ENCODE measurements around the gene LRP1B. TPM values are rescaled to one million over a fixed set of nuclear protein-coding genes. Genes with fewer than 3 reads are reported as not detected.

The LRP1B gene
- total RNA-seq, 2 donors from 2014 or later, result 0.52 to 3.0 TPM

DNA sequence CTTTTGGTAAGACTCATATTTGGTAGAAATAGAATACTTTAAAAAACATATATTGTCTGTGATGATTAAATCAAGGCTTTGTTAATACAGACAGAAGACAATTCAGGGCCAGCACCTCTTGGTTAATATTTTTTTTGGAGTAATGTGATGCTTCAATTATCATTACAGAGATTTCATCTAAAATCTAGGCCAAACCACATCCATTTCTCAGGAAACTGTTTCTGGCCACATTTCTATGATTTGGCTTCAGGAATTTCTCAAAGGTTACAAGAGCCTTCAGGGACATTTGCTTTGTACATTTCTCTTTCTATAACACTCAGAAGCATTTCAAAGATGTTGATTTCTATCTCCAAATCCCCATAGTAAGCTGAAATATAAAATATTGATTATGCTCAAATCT lies 614.9 kb downstream of the LRP1B start:
- no peaks in the 10 kb centered on the region for H3K9me3 ChIP-seq
- no peak for ATAC-seq
- H3K4me3 ChIP-seq, result no peak overlapping the region

GRCh38 chr2:141513853-141514252 lies 617.0 kb downstream of the LRP1B start:
- no peaks in the 10 kb centered on the region for H3K4me1 ChIP-seq
- H3K36me3 ChIP-seq (replicated peaks in 1 of 2; ENCODE audit: insufficient read depth in 1 of 2, low read depth in 2 of 2), result no peaks in the 10 kb centered on the region
- H3K4me3 ChIP-seq, result no peak overlapping the region
- TF ChIP-seq, protein P1, sequence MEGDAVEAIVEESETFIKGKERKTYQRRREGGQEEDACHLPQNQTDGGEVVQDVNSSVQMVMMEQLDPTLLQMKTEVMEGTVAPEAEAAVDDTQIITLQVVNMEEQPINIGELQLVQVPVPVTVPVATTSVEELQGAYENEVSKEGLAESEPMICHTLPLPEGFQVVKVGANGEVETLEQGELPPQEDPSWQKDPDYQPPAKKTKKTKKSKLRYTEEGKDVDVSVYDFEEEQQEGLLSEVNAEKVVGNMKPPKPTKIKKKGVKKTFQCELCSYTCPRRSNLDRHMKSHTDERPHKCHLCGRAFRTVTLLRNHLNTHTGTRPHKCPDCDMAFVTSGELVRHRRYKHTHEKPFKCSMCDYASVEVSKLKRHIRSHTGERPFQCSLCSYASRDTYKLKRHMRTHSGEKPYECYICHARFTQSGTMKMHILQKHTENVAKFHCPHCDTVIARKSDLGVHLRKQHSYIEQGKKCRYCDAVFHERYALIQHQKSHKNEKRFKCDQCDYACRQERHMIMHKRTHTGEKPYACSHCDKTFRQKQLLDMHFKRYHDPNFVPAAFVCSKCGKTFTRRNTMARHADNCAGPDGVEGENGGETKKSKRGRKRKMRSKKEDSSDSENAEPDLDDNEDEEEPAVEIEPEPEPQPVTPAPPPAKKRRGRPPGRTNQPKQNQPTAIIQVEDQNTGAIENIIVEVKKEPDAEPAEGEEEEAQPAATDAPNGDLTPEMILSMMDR (IDR thresholded peaks at IDR 0.05), result no peak
- TF ChIP-seq POLR2A (IDR thresholded peaks at IDR 0.05), result no peak
- H3K27ac ChIP-seq, result no peak overlapping the region
- intact Hi-C loops (cut with DNase I), result no loop called here
- ATAC-seq, result no peak
- H3K27me3 ChIP-seq, result no peaks in the 10 kb centered on the region
- DNase-seq, result no peak
- H3K9me3 ChIP-seq, result no peaks in the 10 kb centered on the region
- 43% methylated on average over 2 of the region's 2 CpGs for WGBS, 2 donors

More for the DNA sequence above, 614.9 kb downstream of the LRP1B start:
- Histone ChIP-seq H3K27me3 (no peaks in the 10 kb centered on the region), H3K4me1 (no peaks in the 10 kb centered on the region), H3K36me3 (replicated peaks in 1 of 2; ENCODE audit: insufficient read depth in 1 of 2, low read depth in 2 of 2) (no peaks in the 10 kb centered on the region), H3K27ac (no peak overlapping the region)
- no peak for DNase-seq
- TF ChIP-seq, protein P1 (IDR thresholded peaks at IDR 0.05), result no peak
- TF ChIP-seq POLR2A (IDR thresholded peaks at IDR 0.05), result no peak
- intact Hi-C loops (cut with DNase I), result no loop called here

DNA sequence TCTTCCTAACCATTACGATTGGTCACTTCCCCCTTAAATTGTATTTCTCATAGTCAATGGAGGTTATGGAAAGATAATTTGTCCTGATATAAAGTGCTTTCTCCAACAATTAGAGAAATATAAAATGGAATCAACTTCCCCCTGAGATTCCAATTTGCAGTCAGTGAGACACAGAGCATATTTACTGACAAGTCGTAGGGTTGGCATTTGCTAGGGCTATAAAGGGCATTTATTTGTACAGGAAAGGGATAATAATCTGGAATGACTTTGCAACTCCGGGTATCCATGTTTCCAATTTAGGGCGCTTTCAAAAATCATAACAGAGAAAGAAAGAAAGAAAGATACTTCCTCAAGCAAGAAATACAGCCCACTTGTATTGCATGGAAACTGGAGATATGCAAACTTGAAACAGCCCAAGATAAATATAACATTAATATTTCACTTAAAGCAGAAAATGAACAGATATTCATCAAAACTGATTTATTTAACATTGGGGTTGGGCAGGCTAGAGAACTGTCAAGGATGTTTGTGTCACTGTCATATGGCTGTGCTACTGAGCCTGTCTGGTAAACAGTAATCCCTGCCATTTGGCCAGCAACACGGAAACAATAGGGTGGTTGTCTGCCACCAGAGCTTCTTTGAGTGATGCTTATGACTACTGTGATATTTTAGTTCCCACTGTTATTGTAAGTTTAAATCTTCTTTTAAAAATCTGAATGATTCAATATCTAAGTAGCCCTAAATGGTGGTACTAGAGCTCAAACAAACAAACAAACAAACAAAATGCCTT lies 621.8 kb downstream of the LRP1B start:
- Histone ChIP-seq H3K27ac (no peak overlapping the region), H3K36me3 (replicated peaks in 1 of 2; ENCODE audit: insufficient read depth in 1 of 2, low read depth in 2 of 2) (no peaks in the 10 kb centered on the region), H3K9me3 (no peaks in the 10 kb centered on the region), H3K4me3 (no peak overlapping the region), H3K27me3 (no peaks in the 10 kb centered on the region), H3K4me1 (no peaks in the 10 kb centered on the region)
- intact Hi-C loops (cut with DNase I), result no loop called here
- ATAC-seq (no peak), DNase-seq (no peak)
- TF ChIP-seq POLR2A (IDR thresholded peaks at IDR 0.05), result no peak
- TF ChIP-seq, protein P1 (IDR thresholded peaks at IDR 0.05), result no peak
- WGBS, 2 donors, result 44 to 55% methylated on average over 5 of the region's 5 CpGs

DNA sequence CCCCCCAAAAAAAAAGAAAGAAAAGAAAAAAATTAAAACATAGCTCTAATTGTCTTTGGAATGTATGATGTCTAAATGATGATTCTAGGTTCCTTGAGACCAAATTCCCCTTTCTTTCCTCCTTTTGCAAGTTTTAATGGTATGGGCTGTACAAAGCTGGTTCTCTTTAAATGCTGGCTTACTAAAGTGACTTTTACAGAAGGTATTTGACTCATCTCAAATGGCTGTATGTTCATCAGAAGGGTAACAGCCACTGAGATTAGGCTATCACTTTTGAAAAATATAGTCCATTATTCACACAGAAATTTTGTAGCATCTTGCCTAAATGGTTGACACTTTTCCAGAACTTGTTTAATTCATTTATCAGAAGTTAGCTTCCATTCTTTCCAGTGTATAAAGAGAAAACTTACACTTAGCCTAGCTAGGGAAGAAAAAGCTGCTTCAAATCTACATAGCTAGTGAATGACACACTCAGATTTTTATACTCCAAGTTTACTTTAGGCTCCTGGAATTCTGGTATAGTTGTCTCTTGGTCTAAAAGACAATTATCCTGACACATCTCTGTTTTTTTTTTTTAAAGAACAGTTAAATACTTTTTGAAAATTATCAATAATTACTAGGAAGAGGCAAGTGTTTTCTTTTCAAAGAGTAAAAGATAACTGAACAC lies 622.6 kb downstream of the LRP1B start:
- Histone ChIP-seq H3K9me3 (no peaks in the 10 kb centered on the region), H3K36me3 (replicated peaks in 1 of 2; ENCODE audit: insufficient read depth in 1 of 2, low read depth in 2 of 2) (no peaks in the 10 kb centered on the region), H3K4me3 (no peak overlapping the region), H3K4me1 (no peaks in the 10 kb centered on the region), H3K27ac (no peak overlapping the region), H3K27me3 (no peaks in the 10 kb centered on the region)
- intact Hi-C loops (cut with DNase I), result no loop called here
- TF ChIP-seq POLR2A (IDR thresholded peaks at IDR 0.05), result no peak
- TF ChIP-seq, protein P1 (IDR thresholded peaks at IDR 0.05), result no peak
- ATAC-seq, result no peak
- no peak for DNase-seq
